ENCODE results near the gene FAM174C. TPM values are rescaled to one million over a fixed set of nuclear protein-coding genes. Genes with fewer than 3 reads are reported as not detected.

Gene FAM174C
- total RNA-seq, 1 donor: 30.7 TPM

DNA sequence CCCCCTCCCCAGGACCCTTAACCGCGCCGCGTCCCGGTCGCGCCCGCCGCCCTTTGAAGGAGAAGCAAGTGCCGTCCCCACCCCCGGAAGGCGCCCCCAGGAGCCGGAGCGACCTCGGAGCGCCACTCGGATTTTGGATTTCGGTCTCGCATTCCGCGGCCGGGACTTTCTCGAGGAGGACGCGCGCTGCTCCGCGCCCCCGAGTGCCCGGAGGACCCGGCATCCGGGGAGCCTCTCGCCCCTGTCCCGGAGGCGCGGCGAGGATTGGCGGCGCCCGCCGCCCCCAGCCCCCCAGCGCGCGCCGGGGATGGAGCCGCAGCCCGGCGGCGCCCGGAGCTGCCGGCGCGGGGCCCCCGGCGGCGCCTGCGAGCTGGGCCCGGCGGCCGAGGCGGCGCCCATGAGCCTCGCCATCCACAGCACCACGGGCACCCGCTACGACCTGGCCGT, 25.3 kb upstream of the FAM174C start:
- no peak for DNase-seq (ENCODE audit: low read depth in 2 of 3, low spot score in 2 of 3)

- peak in 2 of 3 donors; percentile 43 to 48 for DNase-seq (ENCODE audit: low read depth in 2 of 3, low spot score in 2 of 3)
Measured at GRCh38 chr19:1250437-1251260, 24.7 kb upstream of the FAM174C start.

DNA sequence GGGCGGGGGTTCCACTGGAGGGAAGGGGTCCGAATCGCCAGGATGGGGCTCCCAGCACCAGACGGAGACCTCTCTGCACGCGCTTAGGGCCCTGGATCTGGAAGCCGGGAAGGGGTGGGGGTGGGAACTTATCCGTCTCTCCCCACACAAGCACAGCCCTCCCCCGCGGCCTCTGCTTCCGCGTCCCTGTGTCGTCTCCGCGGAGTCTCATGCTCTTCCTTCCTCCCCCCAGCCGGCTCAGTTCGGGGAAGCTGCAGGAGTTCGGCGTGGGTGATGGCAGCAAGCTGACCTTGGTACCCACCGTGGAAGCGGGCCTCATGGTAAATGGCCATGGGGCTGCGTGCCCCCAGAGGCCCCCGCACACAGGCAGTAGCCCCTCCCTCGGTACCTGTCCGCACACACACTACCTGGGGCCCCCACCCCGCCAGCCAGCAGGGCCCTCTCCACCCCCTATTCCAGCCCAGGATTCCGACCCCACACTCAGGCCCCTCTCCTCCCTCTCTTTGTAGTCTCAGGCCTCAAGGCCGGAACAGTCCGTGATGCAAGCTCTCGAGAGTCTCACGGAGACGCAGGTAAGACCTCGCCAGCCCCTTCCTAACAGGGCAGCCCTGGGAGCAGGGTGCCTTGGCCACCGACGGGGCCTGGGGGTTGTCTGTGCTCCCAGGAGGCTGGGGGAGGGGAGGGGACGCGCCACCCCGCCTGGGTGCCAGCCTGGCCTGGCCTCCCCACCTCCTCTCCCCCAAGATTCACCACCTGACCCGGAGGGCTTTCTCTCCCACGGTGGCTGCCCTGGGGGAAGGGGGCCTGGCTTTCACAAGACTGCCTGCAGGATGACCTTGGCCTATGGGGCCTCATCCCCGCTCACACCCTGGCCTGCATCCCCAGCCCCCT, 23.8 kb upstream of the FAM174C start:
- DNase-seq (ENCODE audit: low read depth in 2 of 3, low spot score in 2 of 3): peak in 1 of 3 donors; percentile 57

DNA sequence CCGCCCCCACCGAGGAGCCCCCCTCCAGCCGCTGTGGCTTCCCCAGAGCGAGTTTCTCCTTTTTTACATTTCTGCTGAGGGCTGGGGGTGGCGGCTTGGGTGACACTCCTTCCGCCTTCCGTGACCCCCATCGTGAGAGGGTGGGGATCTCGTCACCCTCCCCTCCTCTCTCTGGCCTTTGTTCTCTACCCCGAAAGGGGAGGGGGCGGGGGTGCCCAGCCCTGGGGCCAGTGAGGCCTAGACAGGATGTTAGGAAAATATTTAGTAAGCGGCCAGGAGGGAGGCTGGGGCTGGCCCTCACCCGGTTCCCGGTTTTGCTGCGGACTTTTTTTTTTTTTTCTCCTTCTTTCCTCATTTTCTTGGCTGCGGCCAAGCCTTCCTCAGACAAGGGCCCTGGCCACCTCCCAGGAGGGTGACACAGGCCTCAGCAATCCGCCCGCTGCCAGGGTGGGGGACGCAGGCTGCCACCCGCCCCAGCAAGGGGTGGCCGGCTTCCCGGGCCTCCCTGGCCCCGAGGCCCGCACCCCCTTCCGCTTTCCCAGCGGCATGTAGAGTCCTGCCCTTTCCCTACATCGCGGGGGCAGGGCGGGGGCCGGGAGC, 23.0 kb upstream of the FAM174C start:
- peak in 2 of 3 donors; percentile 92 to 97 for DNase-seq (ENCODE audit: low read depth in 2 of 3, low spot score in 2 of 3)

GRCh38 chr19:1252821-1253513, 22.4 kb upstream of the FAM174C start:
- peak in 2 of 3 donors; percentile 92 to 95 for DNase-seq (ENCODE audit: low read depth in 2 of 3, low spot score in 2 of 3)

GRCh38 chr19:1253514-1254080, 21.7 kb upstream of the FAM174C start:
- DNase-seq (ENCODE audit: low read depth in 2 of 3, low spot score in 2 of 3): no peak

- no peak for DNase-seq (ENCODE audit: low read depth in 2 of 3, low spot score in 2 of 3)
Measured at GRCh38 chr19:1254081-1254527, 21.2 kb upstream of the FAM174C start.

DNA sequence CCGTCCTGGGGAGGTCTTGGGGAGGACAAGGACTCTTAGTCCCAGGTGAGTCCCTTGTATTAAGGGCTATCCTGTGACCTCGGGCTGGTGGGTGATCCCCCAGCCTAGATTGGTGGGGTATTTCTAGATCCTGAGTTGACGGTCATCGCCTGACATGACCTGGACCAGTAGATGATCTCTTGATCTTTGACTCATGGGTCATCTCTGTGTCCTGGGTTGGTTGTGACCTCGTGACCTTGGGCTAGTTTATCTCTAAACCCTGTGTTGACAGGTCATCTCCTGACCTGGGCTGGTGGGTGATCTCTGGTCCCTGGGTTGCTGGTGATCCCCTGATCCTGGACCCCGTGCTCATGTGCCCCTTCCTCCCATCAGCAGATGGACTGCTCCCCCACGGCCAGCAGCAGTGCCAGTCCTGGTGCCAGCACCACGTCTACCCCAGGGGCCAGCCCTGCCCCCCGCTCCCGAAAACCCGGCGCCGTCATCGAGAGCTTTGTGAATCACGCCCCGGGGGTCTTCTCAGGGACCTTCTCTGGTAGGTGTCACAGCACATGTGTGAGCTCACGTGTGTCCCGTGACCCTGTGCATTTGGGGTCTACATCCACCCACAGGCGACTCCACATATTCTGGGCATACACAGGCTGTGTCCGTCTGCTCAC, 20.7 kb upstream of the FAM174C start:
- DNase-seq (ENCODE audit: low read depth in 2 of 3, low spot score in 2 of 3): no peak

GRCh38 chr19:1255186-1256161, 19.9 kb upstream of the FAM174C start:
- DNase-seq (ENCODE audit: low read depth in 2 of 3, low spot score in 2 of 3): no peak

- no peak for DNase-seq (ENCODE audit: low read depth in 2 of 3, low spot score in 2 of 3)
Measured at GRCh38 chr19:1256646-1257474, 18.5 kb upstream of the FAM174C start.

- DNase-seq (ENCODE audit: low read depth in 2 of 3, low spot score in 2 of 3): no peak
Measured at GRCh38 chr19:1257475-1258162, 17.7 kb upstream of the FAM174C start.

GRCh38 chr19:1258163-1258492, 17.2 kb upstream of the FAM174C start:
- no peak for DNase-seq (ENCODE audit: low read depth in 2 of 3, low spot score in 2 of 3)

DNA sequence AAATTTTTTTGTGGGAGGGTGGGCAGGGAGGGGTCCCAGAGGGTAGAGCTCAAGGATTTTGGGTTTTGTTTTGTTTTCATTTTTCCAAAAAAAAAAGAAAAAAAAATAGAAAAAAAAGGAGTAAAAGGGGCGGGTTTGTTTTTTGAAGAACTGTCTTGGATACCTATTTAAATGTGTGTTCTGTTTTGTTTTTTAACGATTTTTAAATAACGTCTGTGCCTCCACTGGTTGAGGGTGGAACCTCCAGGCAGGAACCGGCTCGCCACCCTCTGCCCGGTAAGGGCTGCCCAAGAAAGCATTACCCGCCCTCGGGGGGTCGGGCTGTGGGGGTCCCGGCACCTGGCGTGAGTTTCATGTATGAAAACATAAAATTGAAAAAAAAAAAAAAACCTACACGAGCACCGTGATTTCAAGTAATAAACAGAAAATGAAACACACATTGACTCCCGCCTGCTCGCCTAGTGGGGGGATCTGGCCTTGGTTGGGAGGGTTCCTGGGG, 16.6 kb upstream of the FAM174C start:
- DNase-seq (ENCODE audit: low read depth in 2 of 3, low spot score in 2 of 3): no peak

- peak in 2 of 3 donors; percentile 56 to 68 for DNase-seq (ENCODE audit: low read depth in 2 of 3, low spot score in 2 of 3)
Measured at GRCh38 chr19:1259206-1259875, 16.0 kb upstream of the FAM174C start.

- peak in 2 of 3 donors; percentile 51 to 57 for DNase-seq (ENCODE audit: low read depth in 2 of 3, low spot score in 2 of 3)
Measured at GRCh38 chr19:1259876-1260748, 15.2 kb upstream of the FAM174C start.

Data from hematopoietic multipotent progenitor cell (in vitro differentiated cells).